Thoracic aorta (tissue), 2 donors: ENCODE measurements around the gene PROK2. TPM values are rescaled to one million over a fixed set of nuclear protein-coding genes. Genes with fewer than 3 reads are reported as not detected.

Experiments
- ATAC-seq: fragments of 150-250 bp; one replicate; pipeline ENCODE4 v1.8.0; 2017; ENCODE audit warnings: low read depth; ENCODE audit not compliant: insufficient number of reproducible peaks, low FRiP score
- DNase-seq: peaks from one replicate; pipeline ENCODE4 v3.0.0-alpha.2; 2020; ENCODE audit warnings: low spot score
- H3K27ac ChIP-seq, 2 donors: fragments of 200-600 bp; sonication (generic); 1 replicate in 1 of 2; 2 replicates in 1 of 2; pipeline ENCODE4 v1.5.1; 2016; ENCODE audit warnings: mild to moderate bottlenecking in 2 of 2, moderate library complexity in 2 of 2
- H3K27me3 ChIP-seq: fragments of 200-600 bp; sonication (generic); replicated peaks from 2 replicates; pipeline ENCODE4 v1.6.0; 2016; ENCODE audit warnings: mild to moderate bottlenecking; ENCODE audit not compliant: insufficient read depth
- H3K36me3 ChIP-seq: fragments of 200-600 bp; sonication (generic); one replicate; pipeline ENCODE4 v1.5.1; 2016
- H3K4me1 ChIP-seq, 2 donors: fragments of 200-600 bp; sonication (generic); 1 replicate in 1 of 2; 2 replicates in 1 of 2; pipeline versions ENCODE4 v1.5.1 to v1.6.0; 2016; ENCODE audit warnings: low read depth in 2 of 2, mild to moderate bottlenecking in 1 of 2; ENCODE audit not compliant: control insufficient read depth in 1 of 2
- H3K4me3 ChIP-seq: fragments of 200-600 bp; sonication (generic); 2 replicates; pipeline ENCODE4 v1.5.1; 2016; ENCODE audit warnings: mild to moderate bottlenecking
- H3K9me3 ChIP-seq: fragments of 200-600 bp; sonication (generic); 2 replicates; pipeline ENCODE4 v1.5.1; 2016
- CTCF ChIP-seq: fragments of 200-600 bp; sonication (generic); IDR thresholded peaks from one replicate; pipeline ENCODE4 v1.5.1; 2019; ENCODE audit warnings: antibody characterized with exemption
- total RNA-seq, 2 donors: library from RNA; depleted of rRNA; stranded (reverse); fragments of >200 nt; gene quantifications; one replicate each; pipeline versions ENCODE4 v1.1.0 to v1.2.3, GENCODE V29; 2016

PROK2 gene
- total RNA-seq, 2 donors from 2014 or later = 0.71 TPM; not detected in 1

DNA sequence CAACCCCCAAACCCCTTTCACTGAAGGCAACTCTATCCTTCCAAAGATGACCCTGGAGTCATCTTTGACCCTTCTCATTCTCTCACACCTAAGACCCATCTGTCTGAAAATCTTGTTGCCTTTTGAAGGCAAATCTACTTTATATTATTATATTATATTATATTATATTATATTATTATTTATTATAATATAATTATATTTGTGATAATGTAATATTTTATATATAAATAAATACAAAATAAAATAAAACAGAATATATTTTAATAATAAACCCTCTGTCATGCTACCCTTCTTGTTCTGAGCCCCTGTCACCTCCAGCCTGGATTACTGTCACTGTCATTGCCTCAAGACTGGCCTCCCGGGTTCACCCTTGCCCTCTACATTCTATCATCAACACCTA is 5.0 kb upstream of the PROK2 start:
- H3K27me3 ChIP-seq = no peaks in the 10 kb centered on the region
- ATAC-seq = no peak
- H3K4me1 ChIP-seq = peaks cover 0 to 11% of the 10 kb centered on the region in 2 donors
- no peaks in the 10 kb centered on the region for H3K9me3 ChIP-seq
- no peak overlapping the region for H3K27ac ChIP-seq
- DNase-seq = no peak
- TF ChIP-seq CTCF = no peak
- no peak overlapping the region for H3K4me3 ChIP-seq
- H3K36me3 ChIP-seq = no peaks in the 10 kb centered on the region

- no peak overlapping the region for H3K27ac ChIP-seq
- H3K36me3 ChIP-seq = no peaks in the 10 kb centered on the region
- H3K4me3 ChIP-seq = no peak overlapping the region
- no peaks in the 10 kb centered on the region for H3K9me3 ChIP-seq
- peaks cover 7 to 21% of the 10 kb centered on the region in 2 donors for H3K4me1 ChIP-seq
- TF ChIP-seq CTCF = no peak
- DNase-seq = no peak
- peaks cover 19% of the 10 kb centered on the region for H3K27me3 ChIP-seq
- no peak for ATAC-seq
Measured at GRCh38 chr3:71787851-71788405, 3.0 kb upstream of the PROK2 start.

- Histone ChIP-seq H3K4me3 (no peak overlapping the region), H3K27ac (no peak overlapping the region), H3K4me1 (peaks cover 7 to 21% of the 10 kb centered on the region in 2 donors), H3K36me3 (no peaks in the 10 kb centered on the region), H3K9me3 (no peaks in the 10 kb centered on the region), H3K27me3 (peaks cover 32% of the 10 kb centered on the region)
- TF ChIP-seq CTCF = no peak
- DNase-seq = no peak
- no peak for ATAC-seq
Measured at GRCh38 chr3:71786551-71786950, 1.6 kb upstream of the PROK2 start.

- TF ChIP-seq CTCF = no peak
- peaks cover 7 to 21% of the 10 kb centered on the region in 2 donors for H3K4me1 ChIP-seq
- ATAC-seq (no peak), DNase-seq (no peak)
- H3K36me3 ChIP-seq = no peaks in the 10 kb centered on the region
- no peaks in the 10 kb centered on the region for H3K9me3 ChIP-seq
- peaks cover 36% of the 10 kb centered on the region for H3K27me3 ChIP-seq
- H3K4me3 ChIP-seq = no peak overlapping the region
- no peak overlapping the region for H3K27ac ChIP-seq
Measured at GRCh38 chr3:71786217-71786549, 1.2 kb upstream of the PROK2 start.

GRCh38 chr3:71785532-71786216 is 726 bp upstream of the PROK2 start:
- TF ChIP-seq CTCF = no peak
- Histone ChIP-seq H3K27me3 (peaks cover 37% of the 10 kb centered on the region), H3K36me3 (no peaks in the 10 kb centered on the region), H3K4me3 (peak overlapping the region; percentile 47), H3K27ac (no peak overlapping the region), H3K9me3 (no peaks in the 10 kb centered on the region), H3K4me1 (peaks cover 7 to 21% of the 10 kb centered on the region in 2 donors)
- no peak for DNase-seq
- no peak for ATAC-seq
